WTC11 (cell line): ENCODE results near the gene SLC1A3. TPM values are rescaled to one million over a fixed set of nuclear protein-coding genes. Genes with fewer than 3 reads are reported as not detected.

Experiments used
- ATAC-seq: fragments of 200-7000 bp; cut with Tn5 transposase; 2 replicates; pipeline ENCODE4 v1.10.0; 2021; ENCODE audit warnings: mild to moderate bottlenecking, moderate library complexity
- CTCF ChIA-PET: fragments of 300-600 bp; sonication (Branson Sonifier 250); formaldehyde crosslinking; loops from one replicate; lab custom pipeline; 2021; ENCODE audit warnings: antibody characterized with exemption; lab: Charles Lee
- POLR2A ChIA-PET: fragments of 350-600 bp; sonication (Branson Sonifier 250); formaldehyde crosslinking; loops from one replicate; lab custom pipeline; 2021; ENCODE audit warnings: antibody characterized with exemption; lab: Charles Lee
- DNase-seq: peaks from one replicate; pipeline ENCODE4 v3.0.0; 2021; ENCODE audit warnings: low spot score
- H3K27ac Mint-ChIP-seq: 2 replicates; pipeline ENCODE4 v1.8.0; 2021; ENCODE audit warnings: mixed read lengths
- H3K27me3 Mint-ChIP-seq: 2 replicates; pipeline ENCODE4 v1.8.0; 2021; ENCODE audit warnings: low read depth, mild to moderate bottlenecking, moderate library complexity, mixed read lengths
- H3K36me3 Mint-ChIP-seq: 2 replicates; pipeline ENCODE4 v1.8.0; 2021; ENCODE audit warnings: mixed read lengths
- H3K4me1 Mint-ChIP-seq: 2 replicates; pipeline ENCODE4 v1.8.0; 2022; ENCODE audit warnings: mixed read lengths
- H3K4me3 Mint-ChIP-seq: 2 replicates; pipeline ENCODE4 v1.8.0; 2021; ENCODE audit warnings: mild to moderate bottlenecking, moderate library complexity, mixed read lengths
- H3K9me3 Mint-ChIP-seq: 2 replicates; pipeline ENCODE4 v1.8.0; 2021; ENCODE audit warnings: mixed read lengths
- CBFB ChIP-seq: sonication (generic); formaldehyde crosslinking; IDR thresholded peaks from 2 replicates; pipeline ENCODE4 v1.8.1; 2022; ENCODE audit warnings: mild to moderate bottlenecking, low read depth, missing genetic modification reagents
- E2F1 ChIP-seq: sonication (generic); formaldehyde crosslinking; IDR thresholded peaks from 2 replicates; pipeline ENCODE4 v1.8.0; 2022; ENCODE audit warnings: mild to moderate bottlenecking, missing genetic modification reagents
- E2F4 ChIP-seq: sonication (generic); formaldehyde crosslinking; IDR thresholded peaks from 2 replicates; pipeline ENCODE4 v1.8.1; 2022; ENCODE audit warnings: low read depth, mild to moderate bottlenecking, moderate library complexity, missing genetic modification reagents, borderline replicate concordance
- ELF4 ChIP-seq: sonication (generic); formaldehyde crosslinking; IDR thresholded peaks from 2 replicates; pipeline ENCODE4 v1.8.1; 2022; ENCODE audit warnings: low read depth, mild to moderate bottlenecking, moderate library complexity, missing genetic modification reagents
- ETV6 ChIP-seq: sonication (generic); formaldehyde crosslinking; IDR thresholded peaks from 2 replicates; pipeline ENCODE4 v1.8.1; 2022; ENCODE audit warnings: mild to moderate bottlenecking, missing genetic modification reagents
- PREB ChIP-seq: sonication (generic); formaldehyde crosslinking; IDR thresholded peaks from 2 replicates; pipeline ENCODE4 v1.8.1; 2022; ENCODE audit warnings: mild to moderate bottlenecking, missing genetic modification reagents, moderate library complexity, borderline replicate concordance
- PRRX2 ChIP-seq: fragments of 250-450 bp; sonication (Bioruptor Pico); IDR thresholded peaks from 2 replicates; pipeline ENCODE4 v1.8.0; 2021; ENCODE audit warnings: mild to moderate bottlenecking
- USF1 ChIP-seq: sonication (generic); formaldehyde crosslinking; IDR thresholded peaks from 2 replicates; pipeline ENCODE4 v1.8.0; 2022; ENCODE audit warnings: mild to moderate bottlenecking, missing genetic modification reagents
- ZBTB21 ChIP-seq: sonication (generic); formaldehyde crosslinking; IDR thresholded peaks from 2 replicates; pipeline ENCODE4 v1.8.1; 2023; ENCODE audit warnings: mild to moderate bottlenecking, missing genetic modification reagents, borderline replicate concordance
- ZBTB43 ChIP-seq: sonication (generic); formaldehyde crosslinking; IDR thresholded peaks from 2 replicates; pipeline ENCODE4 v1.8.1; 2023; ENCODE audit warnings: mild to moderate bottlenecking, missing genetic modification reagents
- ZNF281 ChIP-seq: sonication (generic); formaldehyde crosslinking; IDR thresholded peaks from 2 replicates; pipeline ENCODE4 v1.8.0; 2023; ENCODE audit warnings: mild to moderate bottlenecking, missing genetic modification reagents
- ZNF425 ChIP-seq: fragments of 250-450 bp; sonication (Bioruptor Pico); conservative IDR thresholded peaks from 2 replicates; pipeline ENCODE4 v1.9.0; 2021; ENCODE audit warnings: mild to moderate bottlenecking
- total RNA-seq: library from RNA; stranded (reverse); gene quantifications from 3 replicates; pipeline ENCODE4 v1.2.3, GENCODE V29; 2021
- TF ChIP-seq, protein P1 (sequence below): fragments of 250-450 bp; sonication (Bioruptor Pico); IDR thresholded peaks from 2 replicates; pipeline ENCODE4 v1.9.0; 2021; ENCODE audit warnings: moderate library complexity, mild to moderate bottlenecking, inconsistent platforms, borderline replicate concordance
- TF ChIP-seq, protein P2 (sequence below): sonication (generic); formaldehyde crosslinking; IDR thresholded peaks from 2 replicates; pipeline ENCODE4 v1.8.1; 2023; ENCODE audit warnings: mild to moderate bottlenecking, missing genetic modification reagents, moderate library complexity

SLC1A3 gene
- total RNA-seq, 1 experiment from 2014 or later: 77.9 TPM

DNA sequence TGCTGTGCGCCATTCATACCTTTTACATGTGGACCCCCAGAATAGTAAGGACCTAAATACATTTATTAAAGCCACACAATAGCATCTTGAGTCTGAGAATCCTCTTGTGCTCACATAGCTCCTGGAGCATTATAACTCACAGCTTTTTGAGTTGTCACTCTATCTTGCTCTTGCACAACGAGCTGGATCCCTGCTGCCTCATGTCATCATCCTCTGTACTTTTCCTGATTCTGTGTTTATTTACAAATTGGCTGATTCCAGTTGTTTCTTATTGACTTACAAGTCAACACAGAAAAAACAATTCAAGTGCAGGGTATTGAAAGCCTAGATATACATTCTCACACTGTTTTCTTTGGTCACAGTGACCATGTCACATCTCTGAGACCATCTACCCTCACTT is 112.9 kb downstream of the SLC1A3 start (continued):
- TF ChIP-seq ZBTB21 (CRISPR knock-in tag): no peak

- TF ChIP-seq, protein P1, sequence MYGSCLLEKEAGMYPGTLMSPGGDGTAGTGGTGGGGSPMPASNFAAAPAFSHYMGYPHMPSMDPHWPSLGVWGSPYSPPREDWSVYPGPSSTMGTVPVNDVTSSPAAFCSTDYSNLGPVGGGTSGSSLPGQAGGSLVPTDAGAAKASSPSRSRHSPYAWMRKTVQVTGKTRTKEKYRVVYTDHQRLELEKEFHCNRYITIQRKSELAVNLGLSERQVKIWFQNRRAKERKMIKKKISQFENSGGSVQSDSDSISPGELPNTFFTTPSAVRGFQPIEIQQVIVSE (CRISPR knock-in tag): no peak
- TF ChIP-seq ZBTB43 (CRISPR knock-in tag) (no peak), E2F1 (no peak), PRRX2 (CRISPR knock-in tag) (no peak), ETV6 (CRISPR knock-in tag) (no peak), ELF4 (CRISPR knock-in tag) (no peak)
- ChIA-PET POLR2A (no interaction called here), CTCF (no interaction called here)
- Mint-ChIP-seq H3K4me3 (no peak overlapping the region), H3K36me3 (no peaks in the 10 kb centered on the region), H3K9me3 (peaks cover 3% of the 10 kb centered on the region), H3K4me1 (peaks cover 7% of the 10 kb centered on the region), H3K27me3 (no peaks in the 10 kb centered on the region), H3K27ac (no peak overlapping the region)
- ATAC-seq (no peak), DNase-seq (no peak)
These were observed 114.3 kb downstream of the SLC1A3 start for GRCh38 chr5:36720688-36721087.

DNA sequence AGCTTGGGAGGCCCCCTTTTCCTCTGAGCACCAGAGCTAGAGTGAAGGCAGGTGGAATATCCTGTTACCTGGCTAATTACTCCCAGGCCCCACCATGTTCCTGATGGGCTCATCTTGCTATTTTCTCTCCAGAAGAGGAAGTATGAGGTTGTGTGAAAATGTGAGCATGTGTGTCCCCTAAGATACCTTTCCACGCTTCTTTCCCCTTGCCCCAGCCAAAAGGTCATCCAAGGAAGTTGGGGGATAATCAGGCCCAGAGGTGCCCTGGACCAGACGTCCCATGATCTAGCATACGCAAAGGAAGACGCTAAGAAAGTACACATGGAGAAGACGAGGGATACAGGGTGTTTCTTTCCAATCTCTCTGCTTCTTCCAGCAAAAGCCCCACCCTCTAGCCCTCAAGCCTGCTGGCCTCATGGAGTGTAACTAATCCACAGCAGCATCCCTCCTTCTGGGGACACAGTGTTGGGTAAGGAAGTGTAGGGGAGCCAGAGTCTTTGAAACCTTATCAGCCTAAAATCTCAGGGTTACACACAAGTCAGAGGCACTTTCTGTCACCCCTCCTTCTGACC is 115.3 kb downstream of the SLC1A3 start:
- H3K9me3 Mint-ChIP-seq: peaks cover 3% of the 10 kb centered on the region
- CTCF ChIA-PET: interaction anchor here (0.6 to 0.7 kb wide), 2 partner anchors 236 to 309 kb away, joined by 3 read pairs; no protein-coding TSS in a partner anchor
- TF ChIP-seq USF1 (CRISPR knock-in tag) (no peak), ZBTB43 (CRISPR knock-in tag) (no peak), PREB (no peak), CBFB (CRISPR knock-in tag) (no peak), ZNF281 (CRISPR knock-in tag) (no peak), ZBTB21 (CRISPR knock-in tag) (no peak), E2F4 (no peak), ZNF425 (CRISPR knock-in tag) (no peak)
- TF ChIP-seq, protein P2, sequence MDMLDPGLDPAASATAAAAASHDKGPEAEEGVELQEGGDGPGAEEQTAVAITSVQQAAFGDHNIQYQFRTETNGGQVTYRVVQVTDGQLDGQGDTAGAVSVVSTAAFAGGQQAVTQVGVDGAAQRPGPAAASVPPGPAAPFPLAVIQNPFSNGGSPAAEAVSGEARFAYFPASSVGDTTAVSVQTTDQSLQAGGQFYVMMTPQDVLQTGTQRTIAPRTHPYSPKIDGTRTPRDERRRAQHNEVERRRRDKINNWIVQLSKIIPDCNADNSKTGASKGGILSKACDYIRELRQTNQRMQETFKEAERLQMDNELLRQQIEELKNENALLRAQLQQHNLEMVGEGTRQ (CRISPR knock-in tag): no peak

More for the DNA sequence above, 115.3 kb downstream of the SLC1A3 start:
- Mint-ChIP-seq H3K27me3 (no peaks in the 10 kb centered on the region), H3K27ac (no peak overlapping the region), H3K4me3 (no peak overlapping the region), H3K36me3 (no peaks in the 10 kb centered on the region), H3K4me1 (peaks cover 8% of the 10 kb centered on the region)
- no peak for DNase-seq
- ATAC-seq: no peak
- POLR2A ChIA-PET: no interaction called here
